ENCODE measurements around the gene PCLO. TPM values are rescaled to one million over a fixed set of nuclear protein-coding genes. Genes with fewer than 3 reads are reported as not detected.
"Not testable (repeated sequence)": the region's sequence is repeated elsewhere in the genome, so short reads cannot be mapped to it uniquely, and the experiment has no call there.

PCLO gene
- total RNA-seq, 1 donor = under 0.01 TPM

DNA sequence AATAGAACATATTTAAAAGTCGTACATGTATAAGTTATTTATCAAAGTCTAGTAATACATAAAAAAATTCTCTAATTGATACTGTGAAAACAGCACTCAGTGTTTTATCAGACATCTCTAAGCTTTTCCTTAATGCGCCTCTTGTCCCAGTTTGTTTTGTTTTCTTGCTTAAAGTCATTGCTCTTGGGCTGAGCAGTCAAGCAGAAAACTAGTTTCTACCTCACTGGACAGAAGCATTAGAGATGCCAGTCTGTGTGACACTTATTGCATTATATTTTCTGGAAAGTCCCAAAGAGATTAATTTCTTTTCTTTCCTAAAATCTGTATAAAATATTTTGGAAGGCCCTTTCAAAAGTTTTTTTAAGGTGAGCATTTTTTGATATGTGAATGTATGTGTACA lies 236.2 kb downstream of the PCLO start:
- DNase-seq (ENCODE audit: low read depth) = no peak
- TF ChIP-seq, protein P1, sequence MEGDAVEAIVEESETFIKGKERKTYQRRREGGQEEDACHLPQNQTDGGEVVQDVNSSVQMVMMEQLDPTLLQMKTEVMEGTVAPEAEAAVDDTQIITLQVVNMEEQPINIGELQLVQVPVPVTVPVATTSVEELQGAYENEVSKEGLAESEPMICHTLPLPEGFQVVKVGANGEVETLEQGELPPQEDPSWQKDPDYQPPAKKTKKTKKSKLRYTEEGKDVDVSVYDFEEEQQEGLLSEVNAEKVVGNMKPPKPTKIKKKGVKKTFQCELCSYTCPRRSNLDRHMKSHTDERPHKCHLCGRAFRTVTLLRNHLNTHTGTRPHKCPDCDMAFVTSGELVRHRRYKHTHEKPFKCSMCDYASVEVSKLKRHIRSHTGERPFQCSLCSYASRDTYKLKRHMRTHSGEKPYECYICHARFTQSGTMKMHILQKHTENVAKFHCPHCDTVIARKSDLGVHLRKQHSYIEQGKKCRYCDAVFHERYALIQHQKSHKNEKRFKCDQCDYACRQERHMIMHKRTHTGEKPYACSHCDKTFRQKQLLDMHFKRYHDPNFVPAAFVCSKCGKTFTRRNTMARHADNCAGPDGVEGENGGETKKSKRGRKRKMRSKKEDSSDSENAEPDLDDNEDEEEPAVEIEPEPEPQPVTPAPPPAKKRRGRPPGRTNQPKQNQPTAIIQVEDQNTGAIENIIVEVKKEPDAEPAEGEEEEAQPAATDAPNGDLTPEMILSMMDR (IDR thresholded peaks at IDR 0.05; ENCODE audit: insufficient read depth, low read depth, low read length) = no peak
- H3K4me3 ChIP-seq (ENCODE audit: low read depth, low read length) = no peak overlapping the region

DNA sequence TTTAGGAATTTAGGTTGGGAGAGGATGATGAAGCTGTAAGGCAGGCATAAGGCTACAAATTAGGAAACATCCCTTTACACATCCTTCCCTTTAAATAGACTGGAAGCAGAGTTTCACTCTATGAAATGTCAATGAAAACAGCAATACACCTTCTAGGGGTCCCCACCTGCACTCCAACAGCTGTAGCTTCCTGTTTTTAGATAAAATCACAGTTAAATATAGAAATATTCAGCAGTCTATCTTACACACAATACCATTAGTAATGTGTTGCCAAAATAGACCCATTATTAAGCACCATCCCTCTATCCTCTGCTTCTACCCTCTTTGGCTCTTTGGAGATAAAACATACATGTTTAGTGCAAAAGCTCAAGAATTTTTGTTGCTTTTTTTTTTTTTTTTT lies 237.4 kb downstream of the PCLO start:
- TF ChIP-seq, protein P1 (IDR thresholded peaks at IDR 0.05; ENCODE audit: insufficient read depth, low read depth, low read length) = no peak
- no peak for DNase-seq (ENCODE audit: low read depth)
- no peak overlapping the region for H3K4me3 ChIP-seq (ENCODE audit: low read depth, low read length)

DNA sequence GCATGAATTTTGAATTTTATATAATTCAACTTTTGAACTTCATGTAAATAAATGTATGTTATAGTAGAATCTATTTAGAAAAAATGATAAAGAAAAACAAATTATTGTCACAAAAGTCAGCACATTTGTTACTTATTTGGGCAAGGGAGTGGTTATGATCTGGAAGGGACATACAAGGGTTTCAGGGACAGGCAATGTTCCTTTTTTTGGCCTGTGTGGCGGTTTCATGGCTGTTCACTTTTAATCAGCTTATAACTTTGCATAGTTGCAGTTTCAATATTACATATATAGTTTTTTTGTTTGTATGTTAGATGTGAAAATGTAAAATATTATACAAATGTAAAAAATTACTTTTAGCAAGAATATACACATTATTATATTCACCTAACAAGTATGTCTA lies 256.2 kb downstream of the PCLO start:
- DNase-seq (ENCODE audit: low read depth) = no peak
- H3K4me3 ChIP-seq (ENCODE audit: low read depth, low read length) = no peak overlapping the region
- TF ChIP-seq, protein P1 (IDR thresholded peaks at IDR 0.05; ENCODE audit: insufficient read depth, low read depth, low read length) = no peak

DNA sequence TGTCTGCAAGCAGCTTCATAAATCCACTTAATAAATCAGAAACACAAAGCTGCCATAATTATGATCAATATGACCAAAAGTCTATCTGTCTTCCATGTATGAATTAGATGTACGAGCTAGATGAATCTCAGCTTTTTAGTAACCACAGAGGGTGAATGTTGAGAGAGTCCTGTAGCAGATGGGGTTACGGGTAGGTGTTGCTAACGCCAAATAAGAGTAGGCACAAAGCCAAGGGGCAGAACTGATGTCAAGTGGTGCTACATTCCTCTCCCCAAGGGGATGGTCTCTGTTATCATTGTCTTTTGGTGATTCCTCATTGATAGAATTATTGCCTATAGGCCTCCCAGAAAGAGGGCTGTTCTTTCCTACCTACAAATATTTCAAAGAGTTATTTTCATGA lies 257.8 kb downstream of the PCLO start:
- no peak for DNase-seq (ENCODE audit: low read depth)
- H3K4me3 ChIP-seq (ENCODE audit: low read depth, low read length) = no peak overlapping the region
- TF ChIP-seq, protein P1 (IDR thresholded peaks at IDR 0.05; ENCODE audit: insufficient read depth, low read depth, low read length) = no peak

DNA sequence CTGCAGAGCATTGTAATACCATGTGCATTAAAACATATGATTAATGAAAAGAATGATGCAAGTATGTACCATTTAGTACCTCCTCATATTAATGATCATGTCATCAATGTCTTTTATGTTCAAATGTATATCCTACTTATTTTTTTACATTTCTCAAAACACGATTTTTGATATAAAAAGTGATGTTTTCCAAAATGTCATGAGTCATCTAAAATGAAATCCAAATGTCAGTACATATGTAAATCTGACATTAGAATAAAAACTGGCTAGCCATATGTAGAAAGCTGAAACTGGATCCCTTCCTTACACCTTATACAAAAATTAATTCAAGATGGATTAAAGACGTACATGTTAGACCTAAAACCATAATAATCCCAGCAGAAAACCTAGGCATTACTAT lies 261.6 kb downstream of the PCLO start:
- not testable (repeated sequence) for DNase-seq (ENCODE audit: low read depth); H3K4me3 ChIP-seq (ENCODE audit: low read depth, low read length)

DNA sequence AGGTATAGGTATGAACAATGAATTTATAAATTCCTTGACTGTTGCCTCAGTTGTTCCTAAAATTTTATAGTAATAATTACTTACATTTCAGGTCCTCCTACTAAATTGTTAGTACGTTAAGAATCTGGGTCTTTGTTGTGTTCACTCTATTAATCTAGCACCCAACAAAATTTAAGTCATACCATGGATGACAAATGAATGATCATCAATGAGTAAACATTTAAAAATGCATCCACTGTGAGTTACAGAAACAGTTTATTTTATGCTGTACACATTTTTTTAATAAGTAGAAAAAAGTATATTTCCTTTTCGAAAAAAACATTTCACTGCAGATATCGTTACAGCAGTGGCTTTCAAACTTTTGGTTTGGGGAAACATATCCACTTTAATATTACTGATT lies 265.2 kb downstream of the PCLO start:
- DNase-seq (ENCODE audit: low read depth) = no peak
- TF ChIP-seq, protein P1 (IDR thresholded peaks at IDR 0.05; ENCODE audit: insufficient read depth, low read depth, low read length) = no peak
- no peak overlapping the region for H3K4me3 ChIP-seq (ENCODE audit: low read depth, low read length)

DNA sequence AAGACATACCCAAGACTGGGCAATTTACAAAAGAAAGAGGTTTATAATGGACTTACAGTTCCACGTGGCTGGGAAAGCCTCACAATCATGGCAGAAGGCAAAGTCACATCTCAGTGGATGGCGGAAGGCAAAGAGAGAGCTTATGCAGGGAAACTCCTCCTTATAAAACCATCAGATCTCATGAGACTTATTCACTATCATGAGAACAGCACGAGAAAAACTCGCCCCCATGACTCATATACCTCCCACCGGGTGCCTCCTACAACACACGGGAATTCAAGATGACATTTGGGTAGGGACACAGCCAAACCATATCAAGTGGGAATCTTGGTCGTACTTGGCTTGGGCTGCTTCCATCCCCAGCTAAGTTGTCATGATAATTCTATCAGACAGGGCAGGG lies 268.3 kb downstream of the PCLO start:
- H3K4me3 ChIP-seq (ENCODE audit: low read depth, low read length); DNase-seq (ENCODE audit: low read depth): not testable (repeated sequence)

DNA sequence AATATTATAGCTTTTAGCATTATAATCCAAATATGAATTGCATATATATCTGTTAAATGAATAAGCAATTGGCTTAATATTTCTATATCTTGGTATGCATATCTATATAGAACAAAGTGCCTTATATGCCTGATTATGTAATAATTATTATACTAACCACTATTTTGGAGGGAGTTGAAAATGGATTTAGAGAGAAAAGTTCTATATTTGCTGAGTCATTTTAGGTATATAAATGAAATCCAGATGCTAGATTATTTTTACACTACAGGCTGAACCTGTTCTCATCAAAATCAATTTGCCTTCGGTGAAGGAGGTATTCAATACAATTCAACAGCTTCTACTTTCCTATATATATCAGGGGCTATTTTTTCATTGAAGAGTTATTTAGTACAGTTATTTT lies 276.4 kb downstream of the PCLO start:
- H3K4me3 ChIP-seq (ENCODE audit: low read depth, low read length) = no peak overlapping the region
- DNase-seq (ENCODE audit: low read depth) = no peak
- TF ChIP-seq, protein P1 (IDR thresholded peaks at IDR 0.05; ENCODE audit: insufficient read depth, low read depth, low read length) = no peak
